ENCODE measurements around the gene TAS2R3.

- TF ChIP-seq ZNF140 (CRISPR knock-in tag; IDR thresholded peaks at IDR 0.05) (no peak), SIN3A (IDR thresholded peaks at IDR 0.05; ENCODE audit: borderline replicate concordance in 2 of 2, control insufficient read depth in 1 of 2, low read depth in 2 of 2, low read length in 2 of 2) (no peak), E2F4 (CRISPR knock-in tag; IDR thresholded peaks at IDR 0.05; ENCODE audit: low read depth) (no peak), SRF (CRISPR knock-in tag; IDR thresholded peaks at IDR 0.05) (no peak), POLR2AphosphoS5 (IDR thresholded peaks at IDR 0.05; ENCODE audit: control insufficient read depth, insufficient read depth, low read depth, low read length) (no peak), POLR2A (conservative IDR thresholded peaks at IDR 0.05) (no peak), FOXO4 (CRISPR knock-in tag; IDR thresholded peaks at IDR 0.05) (no peak), CTCF (IDR thresholded peaks at IDR 0.05 in 2 of 3, conservative IDR thresholded peaks at IDR 0.05 in 1 of 3; ENCODE audit: insufficient read depth in 2 of 3, low read depth in 1 of 3, low read length in 3 of 3) (no peak), ZKSCAN8 (CRISPR knock-in tag; IDR thresholded peaks at IDR 0.05) (no peak), ZNF436 (CRISPR knock-in tag; IDR thresholded peaks at IDR 0.05) (no peak), ZNF184 (CRISPR knock-in tag; IDR thresholded peaks at IDR 0.05) (no peak), TCF7 (IDR thresholded peaks at IDR 0.05; ENCODE audit: borderline replicate concordance) (no peak), SMC3 (conservative IDR thresholded peaks at IDR 0.05; ENCODE audit: insufficient read depth, low read depth, low read length) (no peak)
Observed at GRCh38 chr7:141722529-141722928, 41.4 kb upstream of the TAS2R3 start.
